Activated CD4-positive, alpha-beta T cell treated with anti-CD3 and anti-CD28 coated beads for 1 hour (primary cell): ENCODE data around the gene METTL4.

Experiments
- DNase-seq: peaks from one replicate; pipeline ENCODE4 v3.0.0-alpha.2; 2020

The METTL4 gene

GRCh38 chr18:2515908-2516625 is 55.2 kb downstream of the METTL4 start:
- no peak for DNase-seq

GRCh38 chr18:2515171-2515787 is 56.0 kb downstream of the METTL4 start:
- DNase-seq, result no peak

DNA sequence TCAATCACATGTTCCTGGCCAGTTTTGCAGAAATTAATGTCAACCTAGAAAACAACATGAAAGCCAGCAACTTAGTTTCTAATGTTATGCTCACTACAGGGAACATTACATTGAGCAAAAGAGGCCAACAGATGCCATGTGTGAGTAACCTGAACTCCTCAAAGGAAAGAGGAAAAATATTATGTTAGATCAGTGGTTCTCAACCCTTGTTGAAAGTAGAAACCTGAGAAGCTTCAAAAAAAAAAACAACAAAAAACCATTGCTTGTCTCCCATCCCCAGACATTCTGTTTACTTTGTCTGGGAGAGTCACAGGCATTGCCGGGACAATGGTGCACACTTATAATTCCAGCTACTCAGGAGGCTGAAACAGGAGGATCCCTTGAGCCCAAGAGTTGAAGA is 57.7 kb downstream of the METTL4 start:
- no peak for DNase-seq

GRCh38 chr18:2512059-2512458 is 59.2 kb downstream of the METTL4 start:
- DNase-seq, result no peak

GRCh38 chr18:2511451-2511850 is 59.9 kb downstream of the METTL4 start:
- DNase-seq, result no peak

- DNase-seq, result no peak
Observed at GRCh38 chr18:2510416-2510815, 60.9 kb downstream of the METTL4 start.

GRCh38 chr18:2508678-2509077 is 62.6 kb downstream of the METTL4 start:
- no peak for DNase-seq

- DNase-seq, result no peak
Observed at GRCh38 chr18:2508155-2508554, 63.1 kb downstream of the METTL4 start.

- no peak for DNase-seq
Observed at GRCh38 chr18:2504642-2505041, 66.7 kb downstream of the METTL4 start.

- DNase-seq, result no peak
Observed at GRCh38 chr18:2502880-2503279, 68.4 kb downstream of the METTL4 start.

DNA sequence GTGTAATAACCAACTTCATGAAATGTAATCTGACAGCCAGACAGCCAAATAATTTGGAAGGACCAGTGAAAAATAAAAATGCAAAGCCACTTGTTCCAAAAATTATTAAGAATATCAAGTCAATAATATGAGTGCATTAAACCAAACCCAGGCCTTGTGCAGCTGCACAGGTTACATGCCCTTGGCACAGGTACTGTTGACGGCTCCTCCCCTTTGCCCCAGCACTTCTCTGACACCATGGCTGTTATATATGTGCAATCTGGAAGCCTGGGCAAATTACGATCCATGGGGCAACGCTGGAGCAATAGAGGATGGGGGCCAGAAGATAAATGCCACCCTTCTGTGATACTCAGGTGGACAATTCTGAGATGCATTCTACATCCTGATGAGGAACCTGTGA is 68.9 kb downstream of the METTL4 start:
- no peak for DNase-seq

DNA sequence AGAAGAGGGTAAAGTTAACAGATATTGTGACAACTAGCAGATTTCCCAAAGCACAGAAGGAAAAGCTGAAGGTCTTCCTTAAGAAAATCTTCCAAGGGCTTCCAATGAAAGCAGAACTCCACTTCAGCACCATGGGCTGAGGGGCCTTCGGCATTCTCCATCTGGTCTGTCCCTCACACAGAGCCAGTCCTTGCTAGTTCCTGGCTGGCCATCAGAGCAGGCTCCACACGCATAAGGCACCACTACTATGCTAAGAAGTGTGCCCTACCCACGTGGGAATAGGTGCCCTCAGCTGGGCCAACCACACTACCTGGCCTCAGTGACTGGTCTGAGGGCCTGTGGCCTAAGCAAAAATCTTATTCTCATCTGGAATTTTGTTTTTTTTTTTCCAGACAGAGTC is 73.5 kb downstream of the METTL4 start:
- DNase-seq, result no peak

DNA sequence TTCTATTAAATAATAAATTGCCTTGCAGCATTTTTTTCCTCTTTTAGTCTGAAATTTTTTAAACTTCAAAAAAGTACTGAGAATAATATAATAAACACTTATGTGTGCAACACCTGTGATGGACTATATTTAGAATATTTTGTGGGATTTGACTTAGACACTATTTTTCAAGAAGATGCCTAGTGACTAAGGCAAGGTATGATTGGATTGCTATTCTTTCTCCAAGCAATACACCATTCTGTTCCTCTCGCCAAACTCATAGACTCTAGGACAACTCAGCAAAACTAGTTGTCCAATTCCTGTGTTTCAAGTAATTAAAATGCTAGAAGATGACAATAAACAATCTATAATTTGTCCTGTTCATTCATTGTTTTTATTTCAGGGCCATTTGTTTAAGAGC is 75.9 kb downstream of the METTL4 start:
- DNase-seq, result no peak

DNA sequence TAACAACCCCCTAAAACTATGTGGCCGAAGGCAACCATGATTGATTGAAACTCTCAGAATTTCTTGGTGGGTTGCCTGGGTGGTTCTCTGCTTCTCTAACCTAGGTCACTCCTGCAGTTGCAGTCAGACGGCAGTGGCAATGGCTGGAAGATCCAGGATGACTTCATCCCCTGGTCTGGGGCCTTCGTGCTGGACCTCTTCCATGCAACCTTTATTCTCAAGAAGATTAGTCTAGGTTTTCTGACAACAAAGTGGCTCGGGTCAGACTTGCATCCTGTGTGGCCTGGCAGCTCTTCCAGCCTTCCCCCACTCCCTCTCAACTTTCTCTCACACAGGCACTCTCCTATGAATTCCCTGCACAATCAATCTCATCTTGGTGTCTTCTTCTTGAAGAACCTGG is 76.4 kb downstream of the METTL4 start:
- DNase-seq, result no peak
